Panc1 (cell line): ENCODE results near the gene LDLRAD4.

Source experiments
- POLR2AphosphoS5 ChIP-seq: IDR thresholded peaks from 2 replicates; pipeline ENCODE4 v1.6.1; 2012; ENCODE audit warnings: mild to moderate bottlenecking, low read depth, low read length, moderate library complexity
- TF ChIP-seq, protein P1 (sequence below): fragments of 450-650 bp; IDR thresholded peaks from 2 replicates; pipeline ENCODE4 v1.5.1; 2017; ENCODE audit warnings: mild to moderate bottlenecking
- TF ChIP-seq, protein P2 (sequence below), 2 experiments: IDR thresholded peaks; 2 replicates each; pipeline ENCODE4 v1.6.1; 2011 to 2012; ENCODE audit warnings: low read depth in 2 of 2, control low read depth in 1 of 2, low read length in 1 of 2, mild to moderate bottlenecking in 1 of 2, moderate library complexity in 1 of 2; ENCODE audit not compliant: insufficient read depth in 1 of 2

DNA sequence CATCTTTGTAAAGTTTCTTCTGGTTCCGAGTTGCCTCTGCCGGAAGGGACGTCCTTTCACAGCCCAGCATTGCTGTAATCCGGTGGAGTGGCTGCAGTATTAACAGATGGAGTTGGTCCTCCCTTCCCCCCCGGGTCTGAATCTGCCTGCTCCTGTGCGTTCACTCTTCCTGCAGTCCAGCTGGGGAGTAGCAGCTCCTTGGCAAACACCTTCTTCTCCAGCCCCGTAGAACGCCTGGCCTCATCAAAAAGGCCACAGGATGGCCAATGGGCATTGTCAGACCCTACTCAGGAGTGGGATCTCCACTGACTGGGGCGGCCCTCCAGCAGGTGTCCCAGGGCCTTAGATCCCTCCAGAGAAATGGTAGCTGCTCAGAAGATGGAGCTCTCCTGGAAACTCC lies 273.8 kb downstream of the LDLRAD4 start:
- TF ChIP-seq, protein P1, sequence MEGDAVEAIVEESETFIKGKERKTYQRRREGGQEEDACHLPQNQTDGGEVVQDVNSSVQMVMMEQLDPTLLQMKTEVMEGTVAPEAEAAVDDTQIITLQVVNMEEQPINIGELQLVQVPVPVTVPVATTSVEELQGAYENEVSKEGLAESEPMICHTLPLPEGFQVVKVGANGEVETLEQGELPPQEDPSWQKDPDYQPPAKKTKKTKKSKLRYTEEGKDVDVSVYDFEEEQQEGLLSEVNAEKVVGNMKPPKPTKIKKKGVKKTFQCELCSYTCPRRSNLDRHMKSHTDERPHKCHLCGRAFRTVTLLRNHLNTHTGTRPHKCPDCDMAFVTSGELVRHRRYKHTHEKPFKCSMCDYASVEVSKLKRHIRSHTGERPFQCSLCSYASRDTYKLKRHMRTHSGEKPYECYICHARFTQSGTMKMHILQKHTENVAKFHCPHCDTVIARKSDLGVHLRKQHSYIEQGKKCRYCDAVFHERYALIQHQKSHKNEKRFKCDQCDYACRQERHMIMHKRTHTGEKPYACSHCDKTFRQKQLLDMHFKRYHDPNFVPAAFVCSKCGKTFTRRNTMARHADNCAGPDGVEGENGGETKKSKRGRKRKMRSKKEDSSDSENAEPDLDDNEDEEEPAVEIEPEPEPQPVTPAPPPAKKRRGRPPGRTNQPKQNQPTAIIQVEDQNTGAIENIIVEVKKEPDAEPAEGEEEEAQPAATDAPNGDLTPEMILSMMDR, result no peak
- TF ChIP-seq, protein P2, sequence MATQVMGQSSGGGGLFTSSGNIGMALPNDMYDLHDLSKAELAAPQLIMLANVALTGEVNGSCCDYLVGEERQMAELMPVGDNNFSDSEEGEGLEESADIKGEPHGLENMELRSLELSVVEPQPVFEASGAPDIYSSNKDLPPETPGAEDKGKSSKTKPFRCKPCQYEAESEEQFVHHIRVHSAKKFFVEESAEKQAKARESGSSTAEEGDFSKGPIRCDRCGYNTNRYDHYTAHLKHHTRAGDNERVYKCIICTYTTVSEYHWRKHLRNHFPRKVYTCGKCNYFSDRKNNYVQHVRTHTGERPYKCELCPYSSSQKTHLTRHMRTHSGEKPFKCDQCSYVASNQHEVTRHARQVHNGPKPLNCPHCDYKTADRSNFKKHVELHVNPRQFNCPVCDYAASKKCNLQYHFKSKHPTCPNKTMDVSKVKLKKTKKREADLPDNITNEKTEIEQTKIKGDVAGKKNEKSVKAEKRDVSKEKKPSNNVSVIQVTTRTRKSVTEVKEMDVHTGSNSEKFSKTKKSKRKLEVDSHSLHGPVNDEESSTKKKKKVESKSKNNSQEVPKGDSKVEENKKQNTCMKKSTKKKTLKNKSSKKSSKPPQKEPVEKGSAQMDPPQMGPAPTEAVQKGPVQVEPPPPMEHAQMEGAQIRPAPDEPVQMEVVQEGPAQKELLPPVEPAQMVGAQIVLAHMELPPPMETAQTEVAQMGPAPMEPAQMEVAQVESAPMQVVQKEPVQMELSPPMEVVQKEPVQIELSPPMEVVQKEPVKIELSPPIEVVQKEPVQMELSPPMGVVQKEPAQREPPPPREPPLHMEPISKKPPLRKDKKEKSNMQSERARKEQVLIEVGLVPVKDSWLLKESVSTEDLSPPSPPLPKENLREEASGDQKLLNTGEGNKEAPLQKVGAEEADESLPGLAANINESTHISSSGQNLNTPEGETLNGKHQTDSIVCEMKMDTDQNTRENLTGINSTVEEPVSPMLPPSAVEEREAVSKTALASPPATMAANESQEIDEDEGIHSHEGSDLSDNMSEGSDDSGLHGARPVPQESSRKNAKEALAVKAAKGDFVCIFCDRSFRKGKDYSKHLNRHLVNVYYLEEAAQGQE (IDR thresholded peaks at IDR 0.05; ENCODE audit: insufficient read depth in 1 of 2, low read depth in 2 of 2, low read length in 1 of 2), result no peak
- TF ChIP-seq POLR2AphosphoS5, result no peak
